ENCODE results near the gene HSPA12A. TPM values are rescaled to one million over a fixed set of nuclear protein-coding genes. Genes with fewer than 3 reads are reported as not detected.

HSPA12A gene
- total RNA-seq, 8 experiments from 2014 or later: 25.6 to 71.2 (median 33.0) TPM

DNA sequence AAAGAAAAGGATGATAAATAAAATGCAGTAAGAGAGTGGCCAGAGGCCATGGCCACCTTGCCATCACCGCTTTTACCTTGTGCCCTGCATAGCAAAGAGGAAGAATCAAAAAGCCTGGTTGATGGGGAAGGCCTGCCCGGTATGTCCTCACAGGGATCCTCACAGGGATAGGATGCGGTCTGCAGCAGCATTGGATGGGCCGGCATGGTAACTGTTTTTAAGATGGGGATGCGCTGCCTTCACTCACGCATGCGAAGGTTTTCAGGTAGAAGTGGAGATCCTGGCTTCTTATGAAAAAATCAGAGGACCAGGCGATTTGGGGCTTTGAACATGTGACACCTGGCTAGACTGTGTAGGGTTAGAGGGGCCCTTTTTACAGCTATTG lies 109.2 kb downstream of the HSPA12A start:
- H3K27ac ChIP-seq: no peak overlapping the region
- in situ Hi-C loops (cut with MboI; ENCODE audit: low pct_unique_long_range_greater_than_20kb in 2 of 9, low sequenced_read_pairs in 9 of 9, unreplicated experiment in 9 of 9): no loop called here
- no peak overlapping the region for H3K4me3 ChIP-seq
- WGBS, 10 experiments: 50 to 100% (median 88%) methylated on average over 1 to 5 of the region's 8 CpGs; no CpG with 5 or more reads in 3 of the 10 experiments
- peaks cover 0 to 8% of the 10 kb centered on the region in 2 donors for H3K4me1 ChIP-seq (replicated peaks in 1 of 2)
- no peak for ATAC-seq (replicated peaks in 6 of 8)

DNA sequence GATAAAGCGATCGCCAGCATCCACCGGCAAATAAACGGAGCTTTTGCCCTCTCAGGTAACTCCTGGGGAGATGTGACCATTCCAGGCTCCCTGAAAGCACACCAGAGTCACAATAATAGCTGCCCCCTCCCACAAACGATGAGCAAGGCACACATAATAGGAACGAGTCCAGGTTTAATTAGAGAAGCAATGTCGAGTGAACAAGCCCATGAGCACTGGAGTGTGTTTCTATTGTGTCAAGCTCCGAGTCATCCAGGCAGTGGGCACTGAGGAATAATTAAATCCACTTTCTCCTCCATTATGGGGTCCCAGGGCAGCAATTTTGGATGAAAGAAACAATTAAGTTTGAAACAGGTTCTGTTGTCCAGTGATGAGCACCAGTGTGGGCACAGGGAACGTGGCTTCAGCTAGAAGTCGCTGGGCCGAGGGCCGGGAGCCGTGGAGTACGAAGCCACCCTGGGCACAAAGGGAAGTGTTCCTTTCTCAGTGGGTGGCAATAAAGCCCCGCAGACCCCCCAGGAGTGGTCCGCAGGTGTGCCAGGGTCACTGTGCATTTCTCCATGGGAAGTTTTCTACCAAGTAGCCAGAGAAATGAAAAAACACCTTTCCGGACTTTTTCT lies 109.7 kb downstream of the HSPA12A start:
- ATAC-seq (replicated peaks in 6 of 8): no peak

DNA sequence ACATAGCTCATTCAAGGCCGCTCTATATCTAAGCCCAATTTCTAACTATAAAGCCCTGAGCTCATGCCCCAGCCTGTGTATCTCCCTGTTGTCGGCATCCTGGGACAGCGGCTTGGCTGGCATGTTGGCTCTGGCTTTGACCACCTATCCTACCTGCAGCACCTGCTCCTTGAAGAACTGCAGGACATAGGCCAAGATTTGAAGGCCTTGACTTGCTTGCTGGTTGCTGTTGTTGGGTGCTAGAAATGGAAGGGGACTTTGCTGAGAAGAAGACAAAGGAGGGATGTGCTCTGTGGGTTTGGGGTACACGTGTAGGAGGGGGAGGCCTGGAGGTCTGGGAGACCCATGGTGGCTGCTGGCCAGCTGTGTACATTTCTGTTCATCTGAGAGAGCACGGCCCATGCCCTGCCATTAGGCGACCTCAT lies 110.5 kb downstream of the HSPA12A start:
- 35 to 90% (median 76%) methylated on average over 2 to 5 of the region's 6 CpGs; no CpG with 5 or more reads in 4 of the 10 experiments for WGBS, 10 experiments
- Histone ChIP-seq H3K4me1 (replicated peaks in 1 of 2) (peaks cover 2 to 8% of the 10 kb centered on the region in 2 donors), H3K4me3 (no peak overlapping the region), H3K27ac (no peak overlapping the region)
- ATAC-seq (replicated peaks in 6 of 8): no peak
- in situ Hi-C loops (cut with MboI; ENCODE audit: low pct_unique_long_range_greater_than_20kb in 2 of 9, low sequenced_read_pairs in 9 of 9, unreplicated experiment in 9 of 9): no loop called here

More for the DNA sequence above, 109.7 kb downstream of the HSPA12A start:
- Histone ChIP-seq H3K4me3 (no peak overlapping the region), H3K4me1 (replicated peaks in 1 of 2) (peaks cover 0 to 8% of the 10 kb centered on the region in 2 donors), H3K27ac (no peak overlapping the region)
- WGBS, 10 experiments: 20 to 100% (median 80%) methylated on average over 1 to 10 of the region's 17 CpGs
- in situ Hi-C loops (cut with MboI; ENCODE audit: low pct_unique_long_range_greater_than_20kb in 2 of 9, low sequenced_read_pairs in 9 of 9, unreplicated experiment in 9 of 9): no loop called here

DNA sequence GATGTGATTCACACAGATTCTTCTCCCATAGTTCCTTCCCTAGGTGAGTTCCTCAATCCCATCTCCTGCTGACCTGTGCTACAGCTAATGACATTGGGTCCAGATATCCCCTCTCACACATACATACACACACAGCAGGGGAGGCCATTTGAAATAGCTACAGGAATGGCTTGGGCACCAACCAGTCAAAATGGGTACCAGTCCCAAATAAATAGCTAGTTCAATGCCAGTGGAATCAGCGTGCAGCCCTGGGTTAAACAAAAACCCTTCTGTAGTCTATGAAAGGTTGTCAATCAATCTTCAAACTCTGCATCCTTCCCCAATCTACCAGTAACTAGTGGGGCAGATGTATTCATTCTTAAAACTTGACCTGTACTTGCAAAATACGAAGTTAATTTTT lies 112.3 kb downstream of the HSPA12A start:
- ATAC-seq (replicated peaks in 6 of 8): no peak
- Histone ChIP-seq H3K4me1 (replicated peaks in 1 of 2) (peaks cover 2 to 8% of the 10 kb centered on the region in 2 donors), H3K4me3 (no peak overlapping the region), H3K27ac (no peak overlapping the region)
- WGBS, 10 experiments: 25 to 88% (median 76%) methylated on average over 1 to 2 of the region's 2 CpGs; no CpG with 5 or more reads in 2 of the 10 experiments
- in situ Hi-C loops (cut with MboI; ENCODE audit: low pct_unique_long_range_greater_than_20kb in 2 of 9, low sequenced_read_pairs in 9 of 9, unreplicated experiment in 9 of 9): no loop called here

DNA sequence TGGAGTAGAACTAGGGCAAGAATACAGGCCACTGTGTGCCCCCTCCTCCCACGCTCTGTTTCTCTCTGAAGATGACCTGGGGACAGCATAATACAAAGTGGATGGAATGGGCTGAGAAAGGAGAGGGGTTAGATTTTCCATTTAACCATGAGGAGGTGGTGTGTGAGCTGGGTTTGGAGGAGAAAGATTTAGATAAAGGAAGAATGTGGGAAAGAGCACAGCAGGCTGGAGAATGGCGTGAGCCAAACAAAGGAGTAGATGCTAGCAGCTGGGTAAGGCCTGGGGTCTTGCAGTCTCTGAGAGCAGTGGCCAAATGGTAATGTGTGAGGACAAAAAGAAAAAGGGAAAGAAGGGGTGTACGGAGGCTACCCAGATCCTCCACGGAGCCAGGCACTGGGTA lies 113.0 kb downstream of the HSPA12A start:
- in situ Hi-C loops (cut with MboI; ENCODE audit: low pct_unique_long_range_greater_than_20kb in 2 of 9, low sequenced_read_pairs in 9 of 9, unreplicated experiment in 9 of 9): loop anchor here in 1 of 9 experiments (10.0 kb wide), 1 partner anchor 155 kb away; no protein-coding TSS in a partner anchor

DNA sequence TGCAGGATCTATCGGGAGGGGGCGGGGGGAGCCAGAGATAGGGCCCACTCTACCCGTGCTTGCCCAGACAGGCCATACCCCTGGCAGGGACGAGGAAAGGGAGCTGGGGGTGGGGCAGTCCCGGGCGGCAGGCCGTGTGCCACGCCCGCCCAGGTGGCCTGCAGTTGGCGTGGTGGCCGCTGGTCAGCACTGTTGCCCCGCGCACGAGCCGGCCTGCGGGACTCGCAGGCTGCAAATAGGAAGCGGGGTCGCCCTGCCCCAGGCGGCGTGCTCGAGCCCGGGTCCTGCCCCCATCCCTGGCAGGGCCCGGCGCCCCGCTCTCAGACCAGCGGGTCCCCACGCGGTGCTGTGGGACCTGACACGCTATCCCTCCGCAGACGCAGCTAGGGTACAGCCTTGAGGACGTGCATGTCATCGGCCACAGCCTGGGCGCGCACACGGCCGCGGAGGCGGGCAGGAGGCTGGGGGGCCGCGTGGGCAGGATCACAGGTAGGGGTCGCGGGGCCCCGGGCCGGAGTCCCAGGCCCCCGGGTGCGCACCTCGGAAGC lies 114.9 kb downstream of the HSPA12A start:
- peaks cover 2 to 4% of the 10 kb centered on the region in 2 donors for H3K4me1 ChIP-seq (replicated peaks in 1 of 2)
- ATAC-seq (replicated peaks in 6 of 8): peak; percentile 96 to 99 (median 97)
- no peak overlapping the region for H3K27ac ChIP-seq
- in situ Hi-C loops (cut with MboI; ENCODE audit: low pct_unique_long_range_greater_than_20kb in 2 of 9, low sequenced_read_pairs in 9 of 9, unreplicated experiment in 9 of 9): loop anchor here in 1 of 9 experiments (10.0 kb wide), 1 partner anchor 157 kb away; no protein-coding TSS in a partner anchor
- peak overlapping the region; percentile 22 to 39 (median 30) for H3K4me3 ChIP-seq
- 0 to 7% (median 7%) methylated on average over 2 to 16 of the region's 49 CpGs; no CpG with 5 or more reads in 7 of the 10 experiments for WGBS, 10 experiments

More for the DNA sequence above, 113.0 kb downstream of the HSPA12A start:
- Histone ChIP-seq H3K27ac (no peak overlapping the region), H3K4me3 (no peak overlapping the region), H3K4me1 (replicated peaks in 1 of 2) (peaks cover 2 to 8% of the 10 kb centered on the region in 2 donors)
- 13 to 93% (median 77%) methylated on average over 2 to 4 of the region's 4 CpGs; no CpG with 5 or more reads in 2 of the 10 experiments for WGBS, 10 experiments
- ATAC-seq (replicated peaks in 6 of 8): no peak

DNA sequence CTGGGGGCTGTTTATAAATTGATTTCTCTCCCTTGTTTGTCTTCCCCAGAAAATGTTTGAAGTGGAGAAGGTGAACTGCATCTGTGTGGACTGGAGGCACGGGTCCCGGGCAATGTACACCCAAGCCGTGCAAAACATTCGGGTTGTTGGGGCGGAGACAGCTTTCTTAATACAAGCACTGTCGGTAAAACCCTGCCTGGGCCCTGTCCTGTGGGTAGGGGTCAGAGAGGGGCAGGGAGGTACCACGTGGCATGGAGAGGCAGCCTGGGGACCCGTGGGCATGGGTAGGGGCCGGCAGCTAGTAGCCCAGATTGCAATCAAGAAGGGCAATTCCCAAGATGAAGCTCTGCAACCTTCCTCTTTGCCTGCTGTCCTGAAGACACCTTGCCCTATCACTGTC lies 115.6 kb downstream of the HSPA12A start:
- ATAC-seq (replicated peaks in 6 of 8): peak in 1 of 8 experiments; percentile 5
- 0 to 55% (median 14%) methylated on average over 1 to 5 of the region's 9 CpGs; no CpG with 5 or more reads in 4 of the 10 experiments for WGBS, 10 experiments
- peaks cover 0 to 2% of the 10 kb centered on the region in 2 donors for H3K4me1 ChIP-seq (replicated peaks in 1 of 2)
- in situ Hi-C loops (cut with MboI; ENCODE audit: low pct_unique_long_range_greater_than_20kb in 2 of 9, low sequenced_read_pairs in 9 of 9, unreplicated experiment in 9 of 9): loop anchor here in 1 of 9 experiments (10.0 kb wide), 1 partner anchor 158 kb away; no protein-coding TSS in a partner anchor
- no peak overlapping the region for H3K4me3 ChIP-seq
- H3K27ac ChIP-seq: no peak overlapping the region

DNA sequence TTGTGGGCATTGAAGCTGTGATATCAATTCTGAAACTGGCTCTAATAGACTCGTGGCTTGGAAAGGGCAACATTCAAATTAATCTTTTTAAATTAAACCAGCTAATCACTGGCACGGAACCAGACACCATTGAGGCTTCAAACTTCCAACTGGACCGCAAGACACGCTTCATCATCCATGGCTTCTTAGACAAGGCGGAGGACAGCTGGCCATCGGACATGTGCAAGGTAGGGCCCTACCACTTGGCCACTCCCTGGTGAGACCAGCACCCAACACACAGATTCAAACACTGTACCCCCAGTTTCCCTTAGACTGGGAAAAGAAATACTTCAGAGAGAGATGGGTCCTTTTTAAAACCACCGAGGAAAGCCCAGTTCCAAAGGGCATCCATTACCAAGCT lies 116.5 kb downstream of the HSPA12A start:
- no peak overlapping the region for H3K27ac ChIP-seq
- ATAC-seq (replicated peaks in 6 of 8): no peak
- 59 to 100% (median 76%) methylated on average over 1 to 5 of the region's 7 CpGs; no CpG with 5 or more reads in 4 of the 10 experiments for WGBS, 10 experiments
- H3K4me1 ChIP-seq (replicated peaks in 1 of 2): peaks cover 0 to 2% of the 10 kb centered on the region in 2 donors
- in situ Hi-C loops (cut with MboI; ENCODE audit: low pct_unique_long_range_greater_than_20kb in 2 of 9, low sequenced_read_pairs in 9 of 9, unreplicated experiment in 9 of 9): loop anchor here in 1 of 9 experiments (10.0 kb wide), 1 partner anchor 159 kb away; no protein-coding TSS in a partner anchor
- H3K4me3 ChIP-seq: no peak overlapping the region

DNA sequence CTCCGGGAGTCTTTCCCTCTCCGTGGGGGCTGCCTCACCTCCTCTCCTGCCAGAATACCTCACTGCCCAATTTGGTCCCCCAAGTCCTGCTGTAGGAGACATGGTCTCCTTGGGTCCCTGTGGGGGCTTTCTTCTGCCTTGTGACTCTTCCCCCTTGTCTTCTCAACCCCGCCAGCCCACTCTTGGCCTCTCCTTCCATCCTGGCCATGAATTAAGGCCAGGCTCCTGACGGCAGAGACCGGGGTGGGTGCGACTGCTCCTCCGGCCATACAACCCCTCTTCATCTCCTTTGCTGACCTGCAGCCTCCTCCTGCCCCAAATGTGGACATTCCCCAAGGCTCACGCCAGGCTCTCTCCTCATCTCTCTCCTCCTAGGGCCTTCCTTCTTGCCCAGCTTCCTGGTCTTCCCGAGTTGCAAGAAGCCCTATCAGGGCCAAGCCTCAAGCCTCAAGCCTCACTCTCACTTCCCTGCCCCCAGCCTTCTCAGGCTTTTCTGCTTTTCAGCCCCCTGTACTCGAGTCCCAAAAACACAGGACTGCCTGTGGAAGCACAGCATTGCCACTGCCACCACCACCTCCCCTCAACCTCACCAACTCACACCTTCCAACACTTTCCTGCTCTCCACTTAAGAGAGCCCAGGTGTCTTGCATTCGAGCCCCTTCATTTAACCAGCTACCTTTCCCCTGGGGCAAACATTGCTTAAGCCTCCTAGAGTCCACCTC lies 120.3 kb downstream of the HSPA12A start:
- WGBS, 10 experiments: 18 to 83% (median 54%) methylated on average over 1 to 8 of the region's 11 CpGs; no CpG with 5 or more reads in 3 of the 10 experiments
- Histone ChIP-seq H3K4me3 (no peak overlapping the region), H3K4me1 (replicated peaks in 1 of 2) (no peaks in the 10 kb centered on the region), H3K27ac (no peak overlapping the region)
- in situ Hi-C loops (cut with MboI; ENCODE audit: low pct_unique_long_range_greater_than_20kb in 2 of 9, low sequenced_read_pairs in 9 of 9, unreplicated experiment in 9 of 9): loop anchor here in 1 of 9 experiments (10.0 kb wide), 1 partner anchor 163 kb away; no protein-coding TSS in a partner anchor
- no peak for ATAC-seq (replicated peaks in 6 of 8)

DNA sequence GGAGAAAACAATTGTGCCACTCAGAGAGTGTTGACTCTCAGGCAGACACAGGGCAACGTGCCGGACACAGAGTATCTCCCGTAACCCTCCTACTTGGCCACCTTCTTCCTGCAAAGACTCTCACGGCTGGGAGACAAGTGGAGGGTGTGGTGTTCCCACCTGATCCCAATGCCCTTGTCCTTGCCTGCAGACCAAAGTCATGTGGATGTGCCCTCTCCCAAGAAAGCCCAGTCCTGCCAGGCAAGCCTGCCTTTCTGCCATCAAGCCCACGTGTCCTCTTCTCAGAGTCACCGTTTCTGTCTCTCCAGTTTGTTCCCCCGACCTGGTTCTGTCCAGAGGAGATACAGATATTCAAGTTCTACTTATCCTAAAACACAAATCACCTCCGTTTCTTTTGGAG lies 120.9 kb downstream of the HSPA12A start:
- no peak for ATAC-seq (replicated peaks in 6 of 8)
- 0 to 80% (median 59%) methylated on average over 1 to 6 of the region's 8 CpGs; no CpG with 5 or more reads in 2 of the 10 experiments for WGBS, 10 experiments
- in situ Hi-C loops (cut with MboI; ENCODE audit: low pct_unique_long_range_greater_than_20kb in 2 of 9, low sequenced_read_pairs in 9 of 9, unreplicated experiment in 9 of 9): loop anchor here in 1 of 9 experiments (10.0 kb wide), 1 partner anchor 163 kb away; no protein-coding TSS in a partner anchor

More for the DNA sequence above, 120.9 kb downstream of the HSPA12A start:
- Histone ChIP-seq H3K4me1 (replicated peaks in 1 of 2) (no peaks in the 10 kb centered on the region), H3K4me3 (no peak overlapping the region), H3K27ac (no peak overlapping the region)

All from motor neuron (in vitro differentiated cells).